Lower leg skin (tissue), 3 donors: ENCODE measurements around the gene ISM1.

Source experiments
- CTCF ChIP-seq, 3 donors: fragments of 450-650 bp; IDR thresholded peaks; one replicate each; pipeline ENCODE4 v1.5.1; 2016; ENCODE audit warnings: antibody characterized with exemption in 3 of 3, mild to moderate bottlenecking in 3 of 3, moderate library complexity in 2 of 3
- POLR2A ChIP-seq, 2 donors: fragments of 450-650 bp; IDR thresholded peaks; one replicate each; pipeline ENCODE4 v1.6.1; 2016 to 2017; ENCODE audit warnings: antibody characterized with exemption in 2 of 2, mild to moderate bottlenecking in 1 of 2, moderate library complexity in 1 of 2

- TF ChIP-seq POLR2A (IDR thresholded peaks at IDR 0.05) (no peak), CTCF (IDR thresholded peaks at IDR 0.05) (no peak)
Observed at GRCh38 chr20:13274275-13274861, 53.3 kb downstream of the ISM1 start.
